B cell (primary cell): ENCODE results near the gene CEP55. TPM values are rescaled to one million over a fixed set of nuclear protein-coding genes. Genes with fewer than 3 reads are reported as not detected.

Source experiments
- ATAC-seq: fragments of 200-7000 bp; cut with Tn5 transposase; one replicate; pipeline ENCODE4 v1.10.0; 2021; ENCODE audit warnings: low read depth, mild to moderate bottlenecking, moderate number of reproducible peaks, moderate library complexity
- CTCF ChIA-PET: fragments of 350-600 bp; sonication (Branson Sonifier 250); formaldehyde crosslinking; loops from one replicate; lab custom pipeline; 2021; ENCODE audit warnings: antibody characterized with exemption, inconsistent platforms; lab: Charles Lee
- POLR2A ChIA-PET: fragments of 350-600 bp; sonication (Branson Sonifier 250); formaldehyde crosslinking; loops from one replicate; lab custom pipeline; 2021; ENCODE audit warnings: antibody characterized with exemption; lab: Charles Lee
- DNase-seq: peaks from one replicate; pipeline ENCODE4 v3.0.0; 2013
- H2AFZ ChIP-seq: 2 replicates; pipeline ENCODE4 v1.6.1; 2012; ENCODE audit warnings: mild to moderate bottlenecking, low read depth, low read length; ENCODE audit not compliant: insufficient read depth, poor library complexity, severe bottlenecking
- H3K27ac ChIP-seq, 2 donors: 1 replicate in 1 of 2; 2 replicates in 1 of 2; pipeline ENCODE4 v1.5.1; 2012 to 2013; ENCODE audit warnings: low read length in 2 of 2, mild to moderate bottlenecking in 2 of 2, moderate library complexity in 1 of 2
- H3K27me3 ChIP-seq, 4 experiments: fragments of 200-600 bp in 1 of 4; sonication (generic) in 1 of 4; replicated peaks in 1 of 4; 1 replicate in 2 of 4; 2 replicates in 2 of 4; pipeline versions ENCODE4 v1.6.1 to v1.7.0; 2013 to 2016; ENCODE audit warnings: low read length in 3 of 4, mild to moderate bottlenecking in 2 of 4, mixed read lengths in 1 of 4, moderate library complexity in 1 of 4; ENCODE audit not compliant: insufficient read depth in 4 of 4, control insufficient read depth in 3 of 4; ENCODE audit errors: control extremely low read depth in 1 of 4
- H3K36me3 ChIP-seq, 2 experiments: replicated peaks in 1 of 2; 1 replicate in 1 of 2; 2 replicates in 1 of 2; pipeline versions ENCODE4 v1.6.1 to v1.7.1; 2013; ENCODE audit warnings: low read length in 1 of 2; ENCODE audit not compliant: insufficient read depth in 2 of 2, control insufficient read depth in 1 of 2; ENCODE audit errors: control extremely low read depth in 1 of 2, extremely low read depth in 1 of 2
- H3K4me1 ChIP-seq, 2 donors: fragments of 200-600 bp in 1 of 2; sonication (generic) in 1 of 2; 1 replicate in 1 of 2; 2 replicates in 1 of 2; pipeline versions ENCODE4 v1.5.1 to v1.6.1; 2013 to 2017; ENCODE audit warnings: low read length in 2 of 2; ENCODE audit not compliant: control insufficient read depth in 2 of 2, insufficient read depth in 2 of 2
- H3K4me2 ChIP-seq: replicated peaks from 2 replicates; pipeline ENCODE3; 2012; ENCODE audit warnings: mild to moderate bottlenecking, low read depth, low read length; ENCODE audit not compliant: poor library complexity, severe bottlenecking
- H3K4me3 ChIP-seq, 5 experiments: fragments of 200-600 bp in 1 of 5; sonication (generic) in 1 of 5; 1 replicate in 3 of 5; 2 replicates in 2 of 5; pipeline versions ENCODE4 v1.5.1 to v1.7.0; 2011 to 2016; ENCODE audit warnings: low read length in 4 of 5, mild to moderate bottlenecking in 4 of 5, low read depth in 2 of 5, control low read depth in 1 of 5, moderate library complexity in 1 of 5; ENCODE audit not compliant: insufficient read depth in 1 of 5; ENCODE audit errors: control extremely low read depth in 1 of 5, extremely low read depth in 1 of 5
- H3K79me2 ChIP-seq: fragments of 200-600 bp; sonication (generic); one replicate; pipeline ENCODE4 v1.6.0; 2016; ENCODE audit warnings: low read length; ENCODE audit not compliant: control insufficient read depth, insufficient read depth
- H3K9ac ChIP-seq: fragments of 200-600 bp; sonication (generic); 2 replicates; pipeline ENCODE4 v1.6.1; 2017; ENCODE audit warnings: mild to moderate bottlenecking, low read length, moderate library complexity
- H3K9me3 ChIP-seq, 3 donors: one replicate each; pipeline versions ENCODE4 v1.6.1 to v1.7.1; 2013; ENCODE audit warnings: low read length in 2 of 3; ENCODE audit not compliant: control insufficient read depth in 2 of 3, insufficient read depth in 1 of 3; ENCODE audit errors: control extremely low read depth in 1 of 3
- H4K20me1 ChIP-seq: 2 replicates; pipeline ENCODE4 v1.6.0; 2012; ENCODE audit warnings: mild to moderate bottlenecking, low read length; ENCODE audit not compliant: insufficient read depth, control insufficient read depth, poor library complexity, severe bottlenecking
- H3K27ac Mint-ChIP-seq: one replicate; pipeline ENCODE4 v1.8.0; 2021; ENCODE audit warnings: mixed read lengths
- H3K27me3 Mint-ChIP-seq: one replicate; pipeline ENCODE4 v1.8.0; 2021; ENCODE audit warnings: mixed read lengths
- H3K4me1 Mint-ChIP-seq: one replicate; pipeline ENCODE4 v1.8.0; 2021; ENCODE audit warnings: mixed read lengths
- H3K4me3 Mint-ChIP-seq: one replicate; pipeline ENCODE4 v1.8.0; 2021; ENCODE audit warnings: mixed read lengths
- H3K9me3 Mint-ChIP-seq: one replicate; pipeline ENCODE4 v1.8.0; 2022; ENCODE audit warnings: mixed read lengths; ENCODE audit not compliant: insufficient read depth
- CTCF ChIP-seq: fragments of 200-600 bp; IDR thresholded peaks from one replicate; pipeline ENCODE4 v1.8.0; 2022; ENCODE audit warnings: antibody characterized with exemption, mild to moderate bottlenecking
- EZH2 ChIP-seq: IDR thresholded peaks from 2 replicates; pipeline ENCODE4 v1.6.1; 2012; ENCODE audit warnings: borderline replicate concordance, low read depth, mild to moderate bottlenecking, moderate library complexity, low read length; ENCODE audit not compliant: insufficient read depth, poor library complexity, severe bottlenecking
- WGBS: methylation state at CpG from one replicate; pipeline ENCODE4 v1.1.5; 2013; ENCODE audit warnings: missing lambda C conversion rate; ENCODE audit not compliant: insufficient coverage; 5-methylcytosine and 5-hydroxymethylcytosine counted together
- intact Hi-C: fragments of 100-400 bp; cut with micrococcal nuclease; formaldehyde crosslinking; loops from one replicate; pipeline ENCODE4 v1.10.0; 2022
- polyA plus RNA-seq: library from polyadenylated mRNA; depleted of rRNA; stranded (reverse); fragments of >200 nt; gene quantifications from 2 replicates; pipeline ENCODE4 v1.2.3, GENCODE V29; 2012
- total RNA-seq, 2 donors: library from RNA; stranded (reverse); fragments of 120-200 nt in 1 of 2; gene quantifications; 1 replicate in 1 of 2; 2 replicates in 1 of 2; pipeline versions ENCODE4 v1.2.3 to v1.2.4, GENCODE V29; 2013 to 2022

CEP55 gene
- total and polyA plus RNA-seq, 2 donors (not counting 1 experiment from before 2014, with no cell fraction given), result 0.12 to 0.27 TPM

GRCh38 chr10:93572606-93573005 lies 76.2 kb downstream of the CEP55 start:
- Histone ChIP-seq H3K9me3 (no peaks in the 10 kb centered on the region), H3K4me3 (no peak overlapping the region), H3K27me3 (peaks cover 0 to 27% (median 7%) of the 10 kb centered on the region in 4 experiments), H3K9ac (no peak overlapping the region), H4K20me1 (no peaks in the 10 kb centered on the region), H3K4me1 (no peaks in the 10 kb centered on the region), H2AFZ (no peak overlapping the region), H3K27ac (no peak overlapping the region), H3K79me2 (no peaks in the 10 kb centered on the region), H3K4me2 (no peak overlapping the region), H3K36me3 (no peaks in the 10 kb centered on the region)
- H3K9me3 Mint-ChIP-seq, result no peaks in the 10 kb centered on the region
- intact Hi-C loops, result no loop called here
- ATAC-seq, result no peak
- peaks cover 2% of the 10 kb centered on the region for H3K4me1 Mint-ChIP-seq
- H3K4me3 Mint-ChIP-seq, result no peak overlapping the region
- H3K27ac Mint-ChIP-seq, result no peak overlapping the region
- POLR2A ChIA-PET, result no interaction called here
- peaks cover 56% of the 10 kb centered on the region for H3K27me3 Mint-ChIP-seq
- 92% methylated on average over 2 of the region's 2 CpGs for WGBS
- no peak for DNase-seq
- CTCF ChIA-PET, result no interaction called here
- no peak for TF ChIP-seq EZH2
- TF ChIP-seq CTCF, result no peak

DNA sequence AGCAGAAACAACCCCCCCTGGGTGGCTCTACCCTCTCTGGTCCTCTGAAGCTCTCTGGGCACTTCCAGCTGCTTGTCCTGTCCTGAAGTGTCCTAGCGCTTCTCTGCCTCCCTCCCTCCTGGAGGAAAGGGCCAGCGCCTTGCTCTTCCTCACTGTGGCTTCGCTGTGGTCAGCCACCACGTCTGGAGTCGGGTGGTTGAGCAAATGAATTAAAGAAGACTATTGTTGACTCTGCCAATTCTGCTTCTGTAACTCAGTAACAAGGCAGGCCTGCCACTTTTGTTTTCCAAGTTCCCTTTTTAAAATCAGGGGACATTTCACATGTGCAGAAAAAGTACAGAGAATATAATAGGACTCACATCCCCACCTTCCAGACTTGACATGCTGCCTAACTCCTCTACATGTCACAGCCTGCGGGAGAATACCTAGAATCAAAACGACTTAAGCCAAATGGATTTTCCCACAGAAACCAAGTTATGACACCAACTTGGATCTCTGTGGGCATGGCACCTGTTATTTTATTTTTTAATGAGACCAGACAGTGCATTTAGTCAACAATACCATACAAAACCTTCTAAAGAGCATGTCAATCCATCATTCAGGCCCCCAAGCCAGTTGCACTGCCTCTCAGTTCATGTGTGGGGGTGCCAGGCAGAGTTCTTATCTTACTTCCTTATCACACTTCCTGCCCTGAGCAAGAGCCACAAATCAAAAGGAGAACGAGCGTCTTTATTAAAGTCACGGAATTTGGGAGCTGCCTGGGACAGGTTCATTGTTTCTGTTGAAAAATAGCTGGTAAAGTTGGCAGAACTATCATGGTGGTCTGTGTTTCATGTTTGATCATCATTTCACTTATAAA lies 76.9 kb downstream of the CEP55 start:
- Mint-ChIP-seq H3K27ac (no peak overlapping the region), H3K4me1 (peaks cover 2% of the 10 kb centered on the region), H3K9me3 (no peaks in the 10 kb centered on the region), H3K27me3 (peaks cover 50% of the 10 kb centered on the region), H3K4me3 (no peak overlapping the region)
- intact Hi-C loops, result no loop called here
- H3K4me2 ChIP-seq, result no peak overlapping the region
- H3K36me3 ChIP-seq, result no peaks in the 10 kb centered on the region
- ChIA-PET POLR2A (no interaction called here), CTCF (no interaction called here)
- H3K4me1 ChIP-seq, result no peaks in the 10 kb centered on the region
- H2AFZ ChIP-seq, result peak overlapping the region; percentile 13
- H4K20me1 ChIP-seq, result no peaks in the 10 kb centered on the region
- H3K9ac ChIP-seq, result no peak overlapping the region
- no peaks in the 10 kb centered on the region for H3K9me3 ChIP-seq
- DNase-seq, result no peak
- ATAC-seq, result no peak
- peaks cover 0 to 21% (median 3%) of the 10 kb centered on the region in 4 experiments for H3K27me3 ChIP-seq
- no peaks in the 10 kb centered on the region for H3K79me2 ChIP-seq
- TF ChIP-seq EZH2 (no peak), CTCF (no peak)
- no peak overlapping the region for H3K4me3 ChIP-seq
- H3K27ac ChIP-seq, result no peak overlapping the region
- 6% methylated on average over 3 of the region's 10 CpGs for WGBS
